ENCODE results near the gene PRCC. TPM values are rescaled to one million over a fixed set of nuclear protein-coding genes. Genes with fewer than 3 reads are reported as not detected.

Gene PRCC
- total and polyA plus RNA-seq, 8 donors: 24.0 to 93.0 (median 41.0) TPM

Other genes starting within 250 kb of the PRCC start
- 10 to 100 TPM in 4 of 5 donors, 1 to 10 TPM in 1; 5.2 to 22.2 (median 14.0) TPM for gene IQGAP3, start 195.0 kb upstream of the PRCC start, total RNA-seq
- gene IQGAP3, start 195.0 kb upstream of the PRCC start, polyA plus RNA-seq: 1 to 10 TPM; 1.2 to 4.7 (median 1.3) TPM
- under 1 TPM in 1 of 5 donors, not detected in 4; 0.55 TPM for gene TTC24, start 187.8 kb upstream of the PRCC start, total RNA-seq
- gene TTC24, start 187.8 kb upstream of the PRCC start, polyA plus RNA-seq: not detected
- 10 to 100 TPM; 46.1 to 81.1 (median 52.7) TPM for gene NAXE, start 175.8 kb upstream of the PRCC start, total RNA-seq
- 10 to 100 TPM; 68.1 to 84.9 (median 71.7) TPM for gene NAXE, start 175.8 kb upstream of the PRCC start, polyA plus RNA-seq
- 10 to 100 TPM in 3 of 5 donors, 1 to 10 TPM in 2; 9.0 to 15.6 (median 12.9) TPM for gene GPATCH4, start 166.1 kb upstream of the PRCC start, total RNA-seq
- 10 to 100 TPM; 11.2 to 24.1 (median 19.9) TPM for gene GPATCH4, start 166.1 kb upstream of the PRCC start, polyA plus RNA-seq
- not detected for gene HAPLN2, start 148.1 kb upstream of the PRCC start, total RNA-seq
- gene HAPLN2, start 148.1 kb upstream of the PRCC start, polyA plus RNA-seq: under 1 TPM in 2 of 3 donors, not detected in 1; 0.33 to 0.37 TPM
- gene BCAN, start 125.4 kb upstream of the PRCC start, total RNA-seq: 10 to 100 TPM in 1 of 5 donors, 1 to 10 TPM in 1, not detected in 3; 5.7 to 39.7 TPM
- gene BCAN, start 125.4 kb upstream of the PRCC start, polyA plus RNA-seq: under 1 TPM in 1 of 3 donors, not detected in 2; 0.05 TPM
- 10 to 100 TPM in 2 of 5 donors, 1 to 10 TPM in 3; 3.2 to 22.3 (median 8.9) TPM for gene NES, start 90.1 kb upstream of the PRCC start, total RNA-seq
- 1 to 10 TPM; 1.7 to 9.0 (median 3.2) TPM for gene NES, start 90.1 kb upstream of the PRCC start, polyA plus RNA-seq
- 1 to 10 TPM in 1 of 5 donors, under 1 TPM in 1, not detected in 3; 0.72 to 2.0 TPM for gene CRABP2, start 62.0 kb upstream of the PRCC start, total RNA-seq
- gene CRABP2, start 62.0 kb upstream of the PRCC start, polyA plus RNA-seq: 100 to 1,000 TPM in 1 of 3 donors, 1 to 10 TPM in 2; 6.9 to 207 (median 7.5) TPM
- 10 to 100 TPM; 15.2 to 90.2 (median 72.4) TPM for gene METTL25B, start 39.1 kb upstream of the PRCC start, total RNA-seq
- gene METTL25B, start 39.1 kb upstream of the PRCC start, polyA plus RNA-seq: 10 to 100 TPM; 31.0 to 50.2 (median 43.5) TPM
- 10 to 100 TPM in 3 of 5 donors, 1 to 10 TPM in 2; 4.5 to 65.5 (median 24.3) TPM for gene ISG20L2, start 38.8 kb upstream of the PRCC start, total RNA-seq
- gene ISG20L2, start 38.8 kb upstream of the PRCC start, polyA plus RNA-seq: 10 to 100 TPM in 2 of 3 donors, 1 to 10 TPM in 1; 7.5 to 12.3 (median 11.0) TPM
- gene MRPL24, start 26.4 kb upstream of the PRCC start, total RNA-seq: 10 to 100 TPM; 15.6 to 56.8 (median 33.3) TPM
- gene MRPL24, start 26.4 kb upstream of the PRCC start, polyA plus RNA-seq: 100 to 1,000 TPM in 2 of 3 donors, 10 to 100 TPM in 1; 91.6 to 113 (median 111) TPM
- 100 to 1,000 TPM in 4 of 5 donors, 10 to 100 TPM in 1; 81.7 to 214 (median 163) TPM for gene HDGF, start 15.9 kb upstream of the PRCC start, total RNA-seq
- 100 to 1,000 TPM; 114 to 165 (median 144) TPM for gene HDGF, start 15.9 kb upstream of the PRCC start, polyA plus RNA-seq
- gene SH2D2A, start 49.3 kb downstream of the PRCC start, total RNA-seq: 10 to 100 TPM in 2 of 5 donors, under 1 TPM in 1, not detected in 2; 0.73 to 19.9 (median 11.6) TPM
- 1 to 10 TPM in 2 of 3 donors, under 1 TPM in 1; 0.61 to 1.6 (median 1.4) TPM for gene SH2D2A, start 49.3 kb downstream of the PRCC start, polyA plus RNA-seq
- gene INSRR, start 91.6 kb downstream of the PRCC start, total RNA-seq: under 1 TPM in 2 of 5 donors, not detected in 3; 0.18 to 0.29 TPM
- under 1 TPM; 0.15 to 0.75 (median 0.33) TPM for gene INSRR, start 91.6 kb downstream of the PRCC start, polyA plus RNA-seq
- under 1 TPM in 2 of 5 donors, not detected in 3; 0.87 to 0.92 TPM for gene NTRK1, start 93.3 kb downstream of the PRCC start, total RNA-seq
- 1 to 10 TPM in 1 of 3 donors, under 1 TPM in 2; 0.23 to 1.2 (median 1.00) TPM for gene NTRK1, start 93.3 kb downstream of the PRCC start, polyA plus RNA-seq
- 10 to 100 TPM in 1 of 5 donors, 1 to 10 TPM in 4; 2.3 to 16.3 (median 3.5) TPM for gene PEAR1, start 126.2 kb downstream of the PRCC start, total RNA-seq
- 1 to 10 TPM; 1.2 to 1.7 (median 1.5) TPM for gene PEAR1, start 126.2 kb downstream of the PRCC start, polyA plus RNA-seq
- 1 to 10 TPM in 1 of 5 donors, not detected in 4; 2.2 TPM for gene LRRC71, start 153.1 kb downstream of the PRCC start, total RNA-seq
- under 1 TPM in 1 of 3 donors, not detected in 2; 0.61 TPM for gene LRRC71, start 153.1 kb downstream of the PRCC start, polyA plus RNA-seq